Uterus (tissue), 2 donors: ENCODE measurements around the gene TMEM150A.

ENCODE experiments used
- POLR2A ChIP-seq, 2 donors: fragments of 450-650 bp; IDR thresholded peaks; one replicate each; pipeline ENCODE4 v1.6.1; 2016; ENCODE audit warnings: antibody characterized with exemption in 2 of 2, mild to moderate bottlenecking in 1 of 2, moderate library complexity in 1 of 2
- TF ChIP-seq, protein P1 (sequence below), 4 experiments: fragments of 200-600 bp in 2 of 4; fragments of 450-650 bp in 2 of 4; sonication (generic) in 2 of 4; IDR thresholded peaks; one replicate each; pipeline ENCODE4 v1.5.1; 2016 to 2019; ENCODE audit warnings: antibody characterized with exemption in 4 of 4, mild to moderate bottlenecking in 2 of 4, moderate library complexity in 1 of 4

DNA sequence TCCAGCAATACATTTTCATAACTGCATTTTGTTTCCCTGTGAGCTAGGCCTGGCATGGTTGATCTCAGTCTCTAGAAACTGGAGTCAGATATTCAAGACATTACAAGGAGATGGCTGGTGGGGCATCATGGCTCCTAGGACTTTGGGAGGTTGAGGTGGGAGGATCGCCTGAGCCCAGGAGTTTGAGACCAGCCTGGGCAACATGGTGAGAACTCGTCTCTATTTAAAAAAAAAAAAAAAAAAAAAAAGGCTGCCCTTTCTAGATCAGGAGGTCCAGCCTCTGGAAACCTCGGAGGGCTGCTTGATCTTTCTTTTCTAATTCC is 25.5 kb downstream of the TMEM150A start:
- TF ChIP-seq, protein P1, sequence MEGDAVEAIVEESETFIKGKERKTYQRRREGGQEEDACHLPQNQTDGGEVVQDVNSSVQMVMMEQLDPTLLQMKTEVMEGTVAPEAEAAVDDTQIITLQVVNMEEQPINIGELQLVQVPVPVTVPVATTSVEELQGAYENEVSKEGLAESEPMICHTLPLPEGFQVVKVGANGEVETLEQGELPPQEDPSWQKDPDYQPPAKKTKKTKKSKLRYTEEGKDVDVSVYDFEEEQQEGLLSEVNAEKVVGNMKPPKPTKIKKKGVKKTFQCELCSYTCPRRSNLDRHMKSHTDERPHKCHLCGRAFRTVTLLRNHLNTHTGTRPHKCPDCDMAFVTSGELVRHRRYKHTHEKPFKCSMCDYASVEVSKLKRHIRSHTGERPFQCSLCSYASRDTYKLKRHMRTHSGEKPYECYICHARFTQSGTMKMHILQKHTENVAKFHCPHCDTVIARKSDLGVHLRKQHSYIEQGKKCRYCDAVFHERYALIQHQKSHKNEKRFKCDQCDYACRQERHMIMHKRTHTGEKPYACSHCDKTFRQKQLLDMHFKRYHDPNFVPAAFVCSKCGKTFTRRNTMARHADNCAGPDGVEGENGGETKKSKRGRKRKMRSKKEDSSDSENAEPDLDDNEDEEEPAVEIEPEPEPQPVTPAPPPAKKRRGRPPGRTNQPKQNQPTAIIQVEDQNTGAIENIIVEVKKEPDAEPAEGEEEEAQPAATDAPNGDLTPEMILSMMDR (IDR thresholded peaks at IDR 0.05) = no peak
- no peak for TF ChIP-seq POLR2A (IDR thresholded peaks at IDR 0.05)
